Liver (tissue), 2 donors: ENCODE results near the gene MAP2K3.

ENCODE experiments used
- ATF3 ChIP-seq: IDR thresholded peaks from 2 replicates; pipeline ENCODE4 v1.6.1; 2016; ENCODE audit warnings: antibody characterized with exemption
- TF ChIP-seq, protein P1 (sequence below): IDR thresholded peaks from 2 replicates; pipeline ENCODE4 v1.6.1; 2016; ENCODE audit warnings: antibody characterized with exemption
- donor health status: healthy.

DNA sequence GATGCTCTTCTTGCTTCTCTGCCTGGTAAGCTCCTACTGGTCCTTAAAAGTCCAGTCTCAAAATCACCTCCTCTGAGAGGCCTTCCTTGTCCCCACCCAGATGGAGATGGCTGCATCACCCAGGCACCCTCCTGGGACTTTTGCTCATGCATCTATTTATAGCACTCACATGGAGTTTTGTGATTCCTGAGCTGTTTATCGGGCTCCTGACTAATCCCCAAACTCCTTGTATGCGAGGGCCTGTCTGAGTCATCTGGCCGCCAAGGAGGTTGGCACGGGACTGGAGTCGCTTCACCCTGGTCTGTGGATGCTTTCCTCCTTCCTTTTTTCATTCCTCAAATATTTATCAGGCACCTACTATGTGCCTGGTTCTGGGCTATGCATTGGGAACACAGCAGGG, 2.3 kb upstream of the MAP2K3 start:
- TF ChIP-seq, protein P1, sequence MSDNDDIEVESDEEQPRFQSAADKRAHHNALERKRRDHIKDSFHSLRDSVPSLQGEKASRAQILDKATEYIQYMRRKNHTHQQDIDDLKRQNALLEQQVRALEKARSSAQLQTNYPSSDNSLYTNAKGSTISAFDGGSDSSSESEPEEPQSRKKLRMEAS: no peak
- TF ChIP-seq ATF3: no peak
